WTC11 (cell line): Measurements from ENCODE around the gene HILPDA.

Experiments
- ESRRA ChIP-seq: sonication (generic); formaldehyde crosslinking; IDR thresholded peaks from 2 replicates; pipeline ENCODE4 v1.8.1; 2022; ENCODE audit warnings: mild to moderate bottlenecking, missing genetic modification reagents, borderline replicate concordance
- GRHL2 ChIP-seq: fragments of 250-450 bp; sonication (Bioruptor Pico); IDR thresholded peaks from 2 replicates; pipeline ENCODE4 v1.8.0; 2022; ENCODE audit warnings: mild to moderate bottlenecking, moderate library complexity; ENCODE audit not compliant: insufficient replicate concordance, severe bottlenecking
- JUN ChIP-seq: sonication (generic); formaldehyde crosslinking; IDR thresholded peaks from 2 replicates; pipeline ENCODE4 v1.8.0; 2023; ENCODE audit warnings: mild to moderate bottlenecking, missing genetic modification reagents
- NR2C2 ChIP-seq: sonication (generic); formaldehyde crosslinking; IDR thresholded peaks from 2 replicates; pipeline ENCODE4 v1.8.0; 2022; ENCODE audit warnings: mild to moderate bottlenecking, missing genetic modification reagents
- ZNF423 ChIP-seq: fragments of 250-450 bp; sonication (Bioruptor Pico); IDR thresholded peaks from 2 replicates; pipeline ENCODE4 v2.1.2; 2022; ENCODE audit warnings: mild to moderate bottlenecking, moderate library complexity
- TF ChIP-seq, protein P1 (sequence below): sonication (generic); formaldehyde crosslinking; IDR thresholded peaks from 2 replicates; pipeline ENCODE4 v1.8.1; 2023; ENCODE audit warnings: mild to moderate bottlenecking, missing genetic modification reagents, moderate library complexity
- TF ChIP-seq, protein P2 (sequence below): fragments of 200-600 bp; IDR thresholded peaks from 2 replicates; pipeline ENCODE4 v1.8.0; 2022; ENCODE audit warnings: antibody characterized with exemption
- TF ChIP-seq, protein P3 (sequence below): sonication (generic); formaldehyde crosslinking; IDR thresholded peaks from 2 replicates; pipeline ENCODE4 v1.8.0; 2023; ENCODE audit warnings: mild to moderate bottlenecking, missing genetic modification reagents
- TF ChIP-seq, protein P4 (sequence below): sonication (generic); formaldehyde crosslinking; conservative IDR thresholded peaks from 2 replicates; pipeline ENCODE4 v1.8.1; 2022; ENCODE audit warnings: mild to moderate bottlenecking, missing genetic modification reagents
- TF ChIP-seq, protein P5 (sequence below): sonication (generic); formaldehyde crosslinking; IDR thresholded peaks from 2 replicates; pipeline ENCODE4 v1.8.0; 2022; ENCODE audit warnings: missing genetic modification reagents
- TF ChIP-seq, protein P6 (sequence below): fragments of 250-450 bp; sonication (Bioruptor Pico); IDR thresholded peaks from 2 replicates; pipeline ENCODE4 v1.9.0; 2021; ENCODE audit warnings: moderate library complexity, mild to moderate bottlenecking, inconsistent platforms, borderline replicate concordance
- TF ChIP-seq, protein P7 (sequence below): sonication (generic); formaldehyde crosslinking; IDR thresholded peaks from 2 replicates; pipeline ENCODE4 v1.8.1; 2022; ENCODE audit warnings: mild to moderate bottlenecking, moderate library complexity, missing genetic modification reagents

DNA sequence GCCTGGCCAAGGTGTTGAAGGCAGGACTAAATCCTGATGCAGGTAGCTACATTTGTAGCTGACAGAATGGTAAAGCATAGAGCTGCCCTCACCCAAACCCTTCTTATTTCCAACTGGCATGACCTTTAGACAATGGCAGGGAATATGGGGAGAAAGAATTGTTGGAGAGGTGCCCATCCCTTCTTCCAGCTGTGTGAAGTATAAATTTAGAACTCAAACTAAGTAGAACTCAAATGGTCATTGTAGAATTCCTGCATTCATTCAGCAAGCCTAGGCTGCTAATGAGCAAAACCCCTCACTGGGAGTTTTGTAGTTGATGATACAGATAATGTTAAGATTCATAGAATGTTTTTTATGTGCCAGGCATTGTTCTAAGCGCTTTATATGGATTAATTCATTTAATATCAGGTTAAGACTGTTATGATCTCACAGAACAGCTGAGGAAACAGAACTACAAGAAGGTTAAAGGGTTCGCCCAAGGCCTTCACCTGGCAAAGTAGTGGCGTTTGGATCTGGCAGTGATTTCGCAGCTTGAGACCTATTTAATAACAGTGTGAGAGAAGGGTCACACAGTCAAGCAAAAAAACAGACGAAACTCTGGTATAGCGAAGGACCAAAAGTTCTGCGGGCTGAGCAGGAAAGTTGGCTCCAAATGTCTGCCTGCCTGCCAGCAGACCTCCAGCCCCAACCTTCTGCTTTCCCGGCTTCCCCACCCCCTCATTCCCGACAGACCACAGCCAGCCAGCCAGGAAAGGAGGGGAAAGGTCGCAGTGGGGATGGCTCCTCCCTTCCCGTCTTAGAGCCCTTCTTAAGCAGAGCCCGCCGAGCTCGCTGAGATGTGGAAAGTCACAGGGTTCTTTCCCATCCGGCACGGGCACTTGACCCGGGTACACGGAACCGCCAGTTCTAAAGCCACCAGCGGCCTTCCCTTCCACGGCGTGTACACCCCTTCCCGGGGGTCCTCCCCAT lies 1.6 kb upstream of the HILPDA start:
- TF ChIP-seq, protein P1, sequence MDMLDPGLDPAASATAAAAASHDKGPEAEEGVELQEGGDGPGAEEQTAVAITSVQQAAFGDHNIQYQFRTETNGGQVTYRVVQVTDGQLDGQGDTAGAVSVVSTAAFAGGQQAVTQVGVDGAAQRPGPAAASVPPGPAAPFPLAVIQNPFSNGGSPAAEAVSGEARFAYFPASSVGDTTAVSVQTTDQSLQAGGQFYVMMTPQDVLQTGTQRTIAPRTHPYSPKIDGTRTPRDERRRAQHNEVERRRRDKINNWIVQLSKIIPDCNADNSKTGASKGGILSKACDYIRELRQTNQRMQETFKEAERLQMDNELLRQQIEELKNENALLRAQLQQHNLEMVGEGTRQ (CRISPR knock-in tag): no peak
- TF ChIP-seq, protein P2, sequence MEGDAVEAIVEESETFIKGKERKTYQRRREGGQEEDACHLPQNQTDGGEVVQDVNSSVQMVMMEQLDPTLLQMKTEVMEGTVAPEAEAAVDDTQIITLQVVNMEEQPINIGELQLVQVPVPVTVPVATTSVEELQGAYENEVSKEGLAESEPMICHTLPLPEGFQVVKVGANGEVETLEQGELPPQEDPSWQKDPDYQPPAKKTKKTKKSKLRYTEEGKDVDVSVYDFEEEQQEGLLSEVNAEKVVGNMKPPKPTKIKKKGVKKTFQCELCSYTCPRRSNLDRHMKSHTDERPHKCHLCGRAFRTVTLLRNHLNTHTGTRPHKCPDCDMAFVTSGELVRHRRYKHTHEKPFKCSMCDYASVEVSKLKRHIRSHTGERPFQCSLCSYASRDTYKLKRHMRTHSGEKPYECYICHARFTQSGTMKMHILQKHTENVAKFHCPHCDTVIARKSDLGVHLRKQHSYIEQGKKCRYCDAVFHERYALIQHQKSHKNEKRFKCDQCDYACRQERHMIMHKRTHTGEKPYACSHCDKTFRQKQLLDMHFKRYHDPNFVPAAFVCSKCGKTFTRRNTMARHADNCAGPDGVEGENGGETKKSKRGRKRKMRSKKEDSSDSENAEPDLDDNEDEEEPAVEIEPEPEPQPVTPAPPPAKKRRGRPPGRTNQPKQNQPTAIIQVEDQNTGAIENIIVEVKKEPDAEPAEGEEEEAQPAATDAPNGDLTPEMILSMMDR: no peak
- TF ChIP-seq, protein P3, sequence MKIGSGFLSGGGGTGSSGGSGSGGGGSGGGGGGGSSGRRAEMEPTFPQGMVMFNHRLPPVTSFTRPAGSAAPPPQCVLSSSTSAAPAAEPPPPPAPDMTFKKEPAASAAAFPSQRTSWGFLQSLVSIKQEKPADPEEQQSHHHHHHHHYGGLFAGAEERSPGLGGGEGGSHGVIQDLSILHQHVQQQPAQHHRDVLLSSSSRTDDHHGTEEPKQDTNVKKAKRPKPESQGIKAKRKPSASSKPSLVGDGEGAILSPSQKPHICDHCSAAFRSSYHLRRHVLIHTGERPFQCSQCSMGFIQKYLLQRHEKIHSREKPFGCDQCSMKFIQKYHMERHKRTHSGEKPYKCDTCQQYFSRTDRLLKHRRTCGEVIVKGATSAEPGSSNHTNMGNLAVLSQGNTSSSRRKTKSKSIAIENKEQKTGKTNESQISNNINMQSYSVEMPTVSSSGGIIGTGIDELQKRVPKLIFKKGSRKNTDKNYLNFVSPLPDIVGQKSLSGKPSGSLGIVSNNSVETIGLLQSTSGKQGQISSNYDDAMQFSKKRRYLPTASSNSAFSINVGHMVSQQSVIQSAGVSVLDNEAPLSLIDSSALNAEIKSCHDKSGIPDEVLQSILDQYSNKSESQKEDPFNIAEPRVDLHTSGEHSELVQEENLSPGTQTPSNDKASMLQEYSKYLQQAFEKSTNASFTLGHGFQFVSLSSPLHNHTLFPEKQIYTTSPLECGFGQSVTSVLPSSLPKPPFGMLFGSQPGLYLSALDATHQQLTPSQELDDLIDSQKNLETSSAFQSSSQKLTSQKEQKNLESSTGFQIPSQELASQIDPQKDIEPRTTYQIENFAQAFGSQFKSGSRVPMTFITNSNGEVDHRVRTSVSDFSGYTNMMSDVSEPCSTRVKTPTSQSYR: no peak
- TF ChIP-seq, protein P4, sequence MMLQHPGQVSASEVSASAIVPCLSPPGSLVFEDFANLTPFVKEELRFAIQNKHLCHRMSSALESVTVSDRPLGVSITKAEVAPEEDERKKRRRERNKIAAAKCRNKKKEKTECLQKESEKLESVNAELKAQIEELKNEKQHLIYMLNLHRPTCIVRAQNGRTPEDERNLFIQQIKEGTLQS (CRISPR knock-in tag): no peak
- no peak for TF ChIP-seq GRHL2 (CRISPR knock-in tag)
- TF ChIP-seq, protein P5, sequence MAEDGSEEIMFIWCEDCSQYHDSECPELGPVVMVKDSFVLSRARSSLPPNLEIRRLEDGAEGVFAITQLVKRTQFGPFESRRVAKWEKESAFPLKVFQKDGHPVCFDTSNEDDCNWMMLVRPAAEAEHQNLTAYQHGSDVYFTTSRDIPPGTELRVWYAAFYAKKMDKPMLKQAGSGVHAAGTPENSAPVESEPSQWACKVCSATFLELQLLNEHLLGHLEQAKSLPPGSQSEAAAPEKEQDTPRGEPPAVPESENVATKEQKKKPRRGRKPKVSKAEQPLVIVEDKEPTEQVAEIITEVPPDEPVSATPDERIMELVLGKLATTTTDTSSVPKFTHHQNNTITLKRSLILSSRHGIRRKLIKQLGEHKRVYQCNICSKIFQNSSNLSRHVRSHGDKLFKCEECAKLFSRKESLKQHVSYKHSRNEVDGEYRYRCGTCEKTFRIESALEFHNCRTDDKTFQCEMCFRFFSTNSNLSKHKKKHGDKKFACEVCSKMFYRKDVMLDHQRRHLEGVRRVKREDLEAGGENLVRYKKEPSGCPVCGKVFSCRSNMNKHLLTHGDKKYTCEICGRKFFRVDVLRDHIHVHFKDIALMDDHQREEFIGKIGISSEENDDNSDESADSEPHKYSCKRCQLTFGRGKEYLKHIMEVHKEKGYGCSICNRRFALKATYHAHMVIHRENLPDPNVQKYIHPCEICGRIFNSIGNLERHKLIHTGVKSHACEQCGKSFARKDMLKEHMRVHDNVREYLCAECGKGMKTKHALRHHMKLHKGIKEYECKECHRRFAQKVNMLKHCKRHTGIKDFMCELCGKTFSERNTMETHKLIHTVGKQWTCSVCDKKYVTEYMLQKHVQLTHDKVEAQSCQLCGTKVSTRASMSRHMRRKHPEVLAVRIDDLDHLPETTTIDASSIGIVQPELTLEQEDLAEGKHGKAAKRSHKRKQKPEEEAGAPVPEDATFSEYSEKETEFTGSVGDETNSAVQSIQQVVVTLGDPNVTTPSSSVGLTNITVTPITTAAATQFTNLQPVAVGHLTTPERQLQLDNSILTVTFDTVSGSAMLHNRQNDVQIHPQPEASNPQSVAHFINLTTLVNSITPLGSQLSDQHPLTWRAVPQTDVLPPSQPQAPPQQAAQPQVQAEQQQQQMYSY (CRISPR knock-in tag): no peak
- TF ChIP-seq ESRRA (CRISPR knock-in tag): no peak
- TF ChIP-seq, protein P6, sequence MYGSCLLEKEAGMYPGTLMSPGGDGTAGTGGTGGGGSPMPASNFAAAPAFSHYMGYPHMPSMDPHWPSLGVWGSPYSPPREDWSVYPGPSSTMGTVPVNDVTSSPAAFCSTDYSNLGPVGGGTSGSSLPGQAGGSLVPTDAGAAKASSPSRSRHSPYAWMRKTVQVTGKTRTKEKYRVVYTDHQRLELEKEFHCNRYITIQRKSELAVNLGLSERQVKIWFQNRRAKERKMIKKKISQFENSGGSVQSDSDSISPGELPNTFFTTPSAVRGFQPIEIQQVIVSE: no peak
- TF ChIP-seq JUN (CRISPR knock-in tag): no peak
- no peak for TF ChIP-seq NR2C2 (CRISPR knock-in tag)
- TF ChIP-seq ZNF423 (CRISPR knock-in tag): no peak
- TF ChIP-seq, protein P7, sequence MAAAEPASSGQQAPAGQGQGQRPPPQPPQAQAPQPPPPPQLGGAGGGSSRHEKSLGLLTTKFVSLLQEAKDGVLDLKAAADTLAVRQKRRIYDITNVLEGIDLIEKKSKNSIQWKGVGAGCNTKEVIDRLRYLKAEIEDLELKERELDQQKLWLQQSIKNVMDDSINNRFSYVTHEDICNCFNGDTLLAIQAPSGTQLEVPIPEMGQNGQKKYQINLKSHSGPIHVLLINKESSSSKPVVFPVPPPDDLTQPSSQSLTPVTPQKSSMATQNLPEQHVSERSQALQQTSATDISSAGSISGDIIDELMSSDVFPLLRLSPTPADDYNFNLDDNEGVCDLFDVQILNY (CRISPR knock-in tag): no peak
